GM12874 (cell line): ENCODE results near the gene RAB14.

ENCODE experiments used
- TF ChIP-seq, protein P1 (sequence below): IDR thresholded peaks from 2 replicates; pipeline ENCODE4 v1.5.1; 2011; ENCODE audit warnings: low read depth, mild to moderate bottlenecking, control low read depth, low read length, moderate library complexity; ENCODE audit not compliant: insufficient read depth

Gene RAB14

GRCh38 chr9:121219530-121219929, 17.9 kb upstream of the RAB14 start:
- TF ChIP-seq, protein P1, sequence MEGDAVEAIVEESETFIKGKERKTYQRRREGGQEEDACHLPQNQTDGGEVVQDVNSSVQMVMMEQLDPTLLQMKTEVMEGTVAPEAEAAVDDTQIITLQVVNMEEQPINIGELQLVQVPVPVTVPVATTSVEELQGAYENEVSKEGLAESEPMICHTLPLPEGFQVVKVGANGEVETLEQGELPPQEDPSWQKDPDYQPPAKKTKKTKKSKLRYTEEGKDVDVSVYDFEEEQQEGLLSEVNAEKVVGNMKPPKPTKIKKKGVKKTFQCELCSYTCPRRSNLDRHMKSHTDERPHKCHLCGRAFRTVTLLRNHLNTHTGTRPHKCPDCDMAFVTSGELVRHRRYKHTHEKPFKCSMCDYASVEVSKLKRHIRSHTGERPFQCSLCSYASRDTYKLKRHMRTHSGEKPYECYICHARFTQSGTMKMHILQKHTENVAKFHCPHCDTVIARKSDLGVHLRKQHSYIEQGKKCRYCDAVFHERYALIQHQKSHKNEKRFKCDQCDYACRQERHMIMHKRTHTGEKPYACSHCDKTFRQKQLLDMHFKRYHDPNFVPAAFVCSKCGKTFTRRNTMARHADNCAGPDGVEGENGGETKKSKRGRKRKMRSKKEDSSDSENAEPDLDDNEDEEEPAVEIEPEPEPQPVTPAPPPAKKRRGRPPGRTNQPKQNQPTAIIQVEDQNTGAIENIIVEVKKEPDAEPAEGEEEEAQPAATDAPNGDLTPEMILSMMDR, result no peak

DNA sequence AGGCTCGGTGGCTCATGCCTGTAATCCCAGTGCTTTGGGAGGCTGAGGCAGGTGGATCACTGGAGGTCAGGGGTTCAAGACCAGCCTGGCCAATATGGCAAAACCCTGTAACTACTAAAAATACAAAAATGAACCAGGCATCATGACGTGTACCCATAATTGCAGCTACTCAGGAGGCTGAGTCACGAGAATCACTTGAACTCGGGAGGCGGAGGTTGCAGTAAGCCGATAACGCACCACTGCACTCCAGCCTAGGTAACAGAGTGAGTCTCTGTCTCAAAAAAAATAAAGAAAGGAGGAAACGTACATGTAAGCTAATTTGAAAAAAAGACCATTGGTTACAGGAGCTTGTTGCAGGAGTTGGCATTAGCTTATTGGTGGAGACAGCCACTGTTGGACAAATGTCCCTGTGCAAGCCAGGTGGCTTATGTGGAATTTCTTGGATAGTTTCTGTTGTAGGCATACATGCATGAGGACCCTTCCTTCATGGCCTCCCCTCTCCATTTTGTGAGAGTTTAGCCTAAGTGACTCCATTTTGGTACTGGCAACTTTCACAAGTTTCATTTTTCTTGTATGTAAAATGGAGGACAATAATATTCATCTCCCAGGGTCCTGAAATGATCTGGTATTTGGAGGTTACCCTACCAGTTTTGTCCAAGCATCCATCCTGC, 16.8 kb upstream of the RAB14 start:
- TF ChIP-seq, protein P1, result no peak

GRCh38 chr9:121217609-121218292, 16.1 kb upstream of the RAB14 start:
- TF ChIP-seq, protein P1, result no peak

DNA sequence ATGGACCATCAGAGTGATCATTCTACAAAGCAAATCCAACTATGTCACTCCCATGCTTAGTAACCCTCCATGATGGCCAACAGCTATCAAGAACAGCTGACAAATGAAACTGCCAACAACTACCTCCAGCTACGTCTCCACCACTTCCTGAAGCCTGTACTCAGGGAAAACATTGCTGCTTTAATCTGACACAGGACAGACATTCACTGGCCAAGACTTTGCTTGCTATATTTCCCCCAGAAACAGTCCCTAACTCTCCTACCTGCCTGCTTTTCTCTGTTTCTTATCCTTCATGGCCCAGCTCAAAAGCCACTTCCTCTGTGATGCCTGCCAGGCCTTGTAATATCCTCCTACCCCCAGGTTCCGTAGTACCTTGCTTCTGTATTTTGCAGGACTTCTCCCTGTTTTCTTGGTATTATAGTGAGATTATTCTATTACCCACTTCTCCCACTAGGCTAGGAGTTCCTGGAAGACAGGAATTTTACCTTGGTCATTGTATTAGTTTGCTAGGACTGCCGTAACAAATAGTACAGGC, 14.7 kb upstream of the RAB14 start:
- TF ChIP-seq, protein P1, result no peak

DNA sequence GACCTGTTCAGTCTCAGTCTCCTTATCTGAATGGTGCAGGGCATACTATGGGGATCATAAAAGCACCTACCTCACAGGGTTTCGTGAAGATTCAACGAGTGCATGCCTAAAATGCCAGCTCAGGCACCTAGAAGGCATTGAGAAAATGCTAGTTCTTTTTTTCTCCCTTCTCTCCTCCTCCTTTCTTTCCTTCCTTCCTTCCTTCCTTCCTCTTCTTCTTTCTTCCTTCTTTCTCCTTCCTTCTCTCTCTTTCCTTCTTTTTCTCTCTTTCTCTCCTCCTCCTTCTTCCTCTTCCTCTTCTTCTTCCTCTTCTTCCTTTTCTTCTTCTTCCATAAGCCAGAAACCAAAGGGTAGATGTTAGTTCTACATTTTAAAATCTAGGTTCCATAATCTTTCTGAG, 12.3 kb upstream of the RAB14 start:
- TF ChIP-seq, protein P1, result no peak

GRCh38 chr9:121213136-121213806, 11.6 kb upstream of the RAB14 start:
- TF ChIP-seq, protein P1, result peak; percentile 95

- TF ChIP-seq, protein P1, result no peak
Measured at GRCh38 chr9:121210536-121210935, 8.9 kb upstream of the RAB14 start.
